SHP77 treated with DMSO at 0.1 percent for 48 hours (cell line): ENCODE measurements around the gene CFP.

Source experiments
- DNase-seq: peaks from one replicate; lab custom pipeline; 2025; lab: John Stamatoyannopoulos, UW

The CFP gene

DNA sequence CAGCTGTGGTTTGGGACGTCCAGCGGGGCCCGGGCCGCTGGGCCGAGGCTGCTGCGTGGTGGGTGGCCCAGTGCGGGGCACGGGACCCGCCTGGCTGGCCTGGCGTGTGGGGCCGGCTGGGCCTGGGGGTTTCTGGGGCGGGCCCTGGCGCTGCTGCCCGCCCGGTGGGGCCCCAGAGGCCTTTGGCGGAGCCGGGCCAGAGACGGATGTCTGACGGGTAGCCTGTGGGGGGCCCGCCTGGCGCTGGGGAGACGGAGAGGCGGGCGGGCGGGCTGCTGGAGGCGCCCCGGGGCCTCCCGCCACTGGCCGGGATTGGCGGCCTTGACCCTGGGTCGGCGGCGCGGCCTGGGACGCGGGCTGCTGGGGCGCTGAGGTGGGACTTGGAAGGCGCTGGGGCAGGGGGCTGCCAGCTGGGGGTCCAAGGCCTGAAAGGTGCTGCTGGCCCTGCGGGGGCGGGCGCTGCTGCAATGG lies 55.6 kb downstream of the CFP start:
- DNase-seq = no peak

- no peak for DNase-seq
Observed at GRCh38 chrX:47573341-47574075, 56.2 kb downstream of the CFP start.
